LNCaP clone FGC (cell line): Measurements from ENCODE around the gene NUP153.
A peak's percentile ranks its signal among the peaks of the same experiment; 100 is the strongest.
"Not testable (repeated sequence)": the region's sequence is repeated elsewhere in the genome, so short reads cannot be mapped to it uniquely, and the experiment has no call there.

Experiments used
- DNase-seq: peaks from one replicate; pipeline ENCODE4 v3.0.0-alpha.2; 2011; ENCODE audit warnings: low read depth
- H3K4me3 ChIP-seq: 2 replicates; pipeline ENCODE4 v1.5.1; 2011; ENCODE audit warnings: mild to moderate bottlenecking, low read depth, low read length, control low read depth
- CTCF ChIP-seq: IDR thresholded peaks from 2 replicates; pipeline ENCODE4 v1.5.1; 2012; ENCODE audit warnings: mild to moderate bottlenecking; ENCODE audit not compliant: control insufficient read depth, insufficient read depth; ENCODE audit errors: extremely low read depth

The NUP153 gene

DNA sequence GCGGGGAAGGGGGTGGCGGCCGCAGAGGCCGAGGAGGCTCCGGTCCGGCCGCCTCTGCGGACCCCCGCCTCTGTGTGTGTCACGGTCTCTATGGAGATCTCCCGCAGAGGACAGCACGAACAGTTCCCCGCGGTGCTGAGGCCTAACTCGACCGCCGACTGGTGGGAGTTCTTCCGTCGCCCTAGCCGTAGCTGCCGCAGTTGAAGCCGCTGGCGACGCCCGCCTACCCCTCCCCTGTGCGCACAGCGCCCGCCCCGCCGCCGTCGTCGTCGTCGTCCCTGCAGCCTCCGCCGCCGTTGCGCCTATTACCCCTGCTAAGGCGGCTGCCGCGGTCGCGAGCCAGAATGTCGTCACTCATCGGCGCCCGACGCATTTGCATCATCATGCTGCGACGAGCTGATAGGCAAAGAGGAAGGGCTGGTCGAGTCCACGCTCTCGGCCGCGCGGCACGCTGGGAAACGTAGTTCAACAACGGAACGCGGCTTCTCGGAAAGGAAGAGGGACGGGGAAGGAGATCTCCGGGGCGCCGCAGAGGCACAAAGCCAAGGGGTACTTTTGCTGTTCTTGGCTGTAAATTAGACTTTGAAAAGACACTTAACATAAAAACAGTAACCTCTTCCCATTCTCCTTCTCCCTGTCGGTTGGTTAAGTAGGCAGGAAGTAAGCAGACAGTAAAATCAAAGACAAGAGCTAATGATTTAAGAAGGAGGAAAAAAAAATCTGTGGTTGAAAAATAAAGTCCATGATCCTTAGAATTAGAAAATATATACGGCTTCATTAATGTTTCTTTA lies at the start of gene NUP153:
Gene NUP153, minus strand, starts transcription at position 346 of the 791 bp plus-strand sequence. CDS start 538 bp downstream, outside the sequence.
- 0 out of 2 replicates have a peak, but pooled peaks have one; percentile 5 for TF ChIP-seq CTCF
- peak within 1 kb of the TSS; percentile 93 for H3K4me3 ChIP-seq
- DNase-seq: peak; percentile 95

- H3K4me3 ChIP-seq: no peak overlapping the region
These were observed 47.5 kb upstream of the NUP153 start for GRCh38 chr6:17754254-17754653.

GRCh38 chr6:17745324-17745723 lies 38.6 kb upstream of the NUP153 start:
- H3K4me3 ChIP-seq, DNase-seq: not testable (repeated sequence)

More at GRCh38 chr6:17754254-17754653, 47.5 kb upstream of the NUP153 start:
- no peak for TF ChIP-seq CTCF
- no peak for DNase-seq

DNA sequence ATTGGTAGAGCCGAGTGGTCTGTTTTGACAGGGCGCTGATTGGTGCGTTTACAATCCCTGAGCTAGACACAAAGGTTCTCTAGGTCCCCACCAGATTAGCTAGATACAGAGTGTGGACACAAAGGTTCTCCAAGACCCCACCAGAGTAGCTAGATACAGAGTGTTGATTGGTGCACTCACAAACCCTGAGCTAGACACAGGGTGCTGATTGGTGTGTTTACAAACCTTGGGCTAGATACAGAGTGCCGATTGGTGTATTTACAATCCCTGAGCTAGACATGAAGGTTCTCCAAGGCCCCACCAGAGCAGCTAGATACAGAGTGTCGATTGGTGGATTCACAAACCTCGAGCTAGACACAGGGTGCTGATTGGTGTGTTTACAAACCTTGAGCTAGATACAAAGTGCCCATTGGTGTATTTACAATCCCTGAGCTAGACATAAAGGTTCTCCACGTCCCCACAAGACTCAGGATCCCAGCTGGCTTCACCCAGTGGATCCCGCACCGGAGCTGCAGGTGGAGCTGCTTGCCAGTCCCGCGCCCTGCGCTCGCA lies 38.1 kb upstream of the NUP153 start:
- H3K4me3 ChIP-seq, DNase-seq: not testable (repeated sequence)

GRCh38 chr6:17744019-17744756 lies 37.5 kb upstream of the NUP153 start:
- no peak for DNase-seq
- H3K4me3 ChIP-seq: no peak overlapping the region
- TF ChIP-seq CTCF: no peak

GRCh38 chr6:17741507-17741906 lies 34.8 kb upstream of the NUP153 start:
- TF ChIP-seq CTCF: no peak
- no peak for DNase-seq
- H3K4me3 ChIP-seq: no peak overlapping the region

DNA sequence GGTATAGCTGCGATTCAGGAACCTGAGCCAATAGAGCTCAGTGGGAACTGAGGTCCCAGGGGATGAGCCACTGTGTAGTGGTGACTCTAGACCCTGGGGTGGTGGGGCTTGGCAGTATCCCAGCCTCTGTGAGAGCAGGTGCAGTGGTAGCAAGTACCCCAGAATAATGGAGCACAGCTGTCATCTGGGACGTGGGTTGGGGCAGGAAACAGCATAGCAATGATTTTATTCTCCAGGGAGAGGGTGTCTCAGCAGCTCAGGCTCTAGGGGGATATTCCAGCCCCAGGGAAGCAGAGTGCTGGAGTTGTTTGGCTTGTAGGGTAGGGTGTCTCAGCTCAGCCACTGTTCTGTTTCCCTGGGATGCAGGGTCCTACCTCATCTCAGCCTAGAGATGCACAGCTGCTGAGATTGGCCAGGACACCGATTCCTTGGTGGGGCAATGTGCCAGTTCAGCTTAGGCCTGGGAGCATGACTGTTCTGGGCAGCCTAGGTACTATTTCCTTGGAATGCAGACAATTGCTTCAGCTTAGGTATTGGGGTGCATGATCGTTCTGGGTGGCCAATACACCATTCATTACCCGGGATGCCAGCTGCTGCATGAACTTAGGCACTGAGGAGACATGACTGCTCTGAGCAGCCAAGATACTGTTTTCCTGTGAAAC lies 34.0 kb upstream of the NUP153 start:
- H3K4me3 ChIP-seq: no peak overlapping the region
- TF ChIP-seq CTCF: no peak
- no peak for DNase-seq
